GM21529 (cell line): Measurements from ENCODE around the gene RGS12.

Source experiments
- ATAC-seq: cut with Tn5 transposase; IDR thresholded peaks from one replicate; pipeline ENCODE4 v1.9.1; 2021; ENCODE audit not compliant: unreplicated experiment

The RGS12 gene

GRCh38 chr4:3276986-3277385 lies 15.8 kb upstream of the RGS12 start:
- ATAC-seq, result no peak

GRCh38 chr4:3280466-3280865 lies 12.4 kb upstream of the RGS12 start:
- no peak for ATAC-seq

GRCh38 chr4:3283483-3283882 lies 9.3 kb upstream of the RGS12 start:
- no peak for ATAC-seq

DNA sequence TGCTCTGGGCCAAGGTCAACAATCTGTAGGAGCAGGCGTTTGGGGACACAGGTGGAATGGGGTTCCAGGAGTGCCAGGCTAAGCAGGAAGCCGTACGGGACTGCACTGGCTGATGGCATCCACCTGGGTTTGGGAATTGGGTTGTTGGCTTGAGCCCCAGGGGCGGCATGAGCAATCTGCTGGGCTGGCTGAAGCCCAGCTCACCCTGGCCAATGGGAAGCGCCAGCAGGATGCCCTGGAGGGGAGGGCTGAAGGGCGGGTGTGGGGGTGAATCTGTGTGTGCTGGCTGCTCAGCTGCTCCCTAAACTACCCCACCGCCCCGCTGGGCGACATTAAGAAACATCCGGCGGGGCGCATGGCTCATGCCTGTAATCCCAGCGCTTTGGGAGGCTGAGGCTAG lies 8.9 kb upstream of the RGS12 start:
- no peak for ATAC-seq

DNA sequence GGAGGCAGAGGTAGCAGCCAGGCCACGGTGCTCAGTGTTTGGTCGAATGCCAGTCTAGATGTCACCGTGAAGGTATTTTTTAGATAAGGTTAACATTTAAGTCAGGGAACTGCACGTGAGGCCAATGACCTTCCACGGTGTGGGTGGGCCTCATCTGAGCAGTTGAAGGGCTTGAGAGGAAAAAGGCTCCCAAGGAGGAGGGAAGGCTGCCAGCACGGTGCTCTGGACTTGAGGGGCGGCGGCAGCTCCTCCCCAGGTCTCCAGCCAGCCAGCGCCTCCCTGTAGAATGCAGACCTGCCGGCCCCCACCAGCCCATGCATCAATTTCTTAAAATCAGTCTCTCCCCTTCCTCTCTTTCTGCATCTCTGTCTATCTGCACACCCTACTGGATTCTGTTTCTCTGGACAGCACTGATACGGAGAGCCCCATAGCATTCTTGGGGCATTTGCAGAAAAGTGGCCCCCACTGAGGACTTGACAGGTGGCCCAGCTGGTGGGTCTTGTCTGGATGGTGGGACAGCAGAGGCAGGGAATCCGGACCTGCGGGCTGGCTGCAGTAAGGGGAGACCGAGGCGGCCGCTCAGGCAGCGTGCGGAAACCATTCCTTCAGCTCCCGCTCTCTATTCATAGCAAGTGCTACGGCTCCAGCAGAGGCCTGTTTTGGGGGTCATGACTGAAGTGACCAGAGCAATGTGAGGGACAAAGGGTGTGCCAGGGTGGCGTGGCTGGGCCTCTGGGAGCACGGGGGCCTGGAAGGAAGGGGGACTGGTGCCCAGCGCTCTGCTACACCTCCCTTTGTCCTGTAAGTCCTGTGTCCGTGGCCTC lies 7.9 kb upstream of the RGS12 start:
- no peak for ATAC-seq

GRCh38 chr4:3285558-3286334 lies 7.1 kb upstream of the RGS12 start:
- peak; percentile 96 for ATAC-seq

DNA sequence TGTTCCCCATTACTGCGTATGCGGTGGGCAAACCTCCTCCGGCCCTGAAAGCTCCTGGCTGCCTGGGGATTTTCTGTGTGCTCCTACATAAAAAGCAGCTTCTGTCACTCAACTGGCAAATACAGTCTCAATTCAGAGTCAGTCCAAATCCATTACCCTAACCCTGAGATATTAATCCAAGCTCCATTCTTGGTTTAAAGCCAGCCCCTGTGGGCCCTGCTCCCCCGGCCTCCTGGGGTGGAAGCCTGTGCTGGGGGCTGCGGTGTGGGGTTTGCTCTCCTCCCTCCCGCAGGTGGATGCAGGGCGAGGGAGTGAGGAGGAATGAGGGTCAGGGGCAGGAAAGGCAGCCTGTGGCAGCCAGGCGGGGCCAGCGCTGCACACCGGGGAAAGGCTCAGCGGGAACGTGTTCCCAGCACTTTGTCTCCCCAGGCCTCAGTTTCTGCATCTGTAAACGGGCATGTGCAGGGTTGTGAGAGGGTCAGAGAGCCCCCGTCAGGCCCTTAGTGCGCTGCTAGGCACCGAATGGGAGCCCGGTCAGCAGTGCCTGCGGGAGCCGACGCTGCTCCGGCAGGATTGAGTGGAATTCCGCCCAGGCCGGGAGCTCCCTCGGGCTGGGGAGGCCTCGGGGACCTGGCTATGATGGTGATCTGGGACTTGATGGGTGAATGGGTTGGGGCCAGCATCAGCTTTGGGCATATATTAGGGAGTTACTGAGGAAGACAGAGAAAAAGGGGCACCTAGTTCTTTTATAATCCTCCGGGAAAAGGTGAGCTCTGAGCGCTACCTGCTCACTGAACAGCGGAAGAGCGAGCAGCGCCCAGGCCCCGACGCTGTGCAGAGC lies 6.3 kb upstream of the RGS12 start:
- no peak for ATAC-seq

DNA sequence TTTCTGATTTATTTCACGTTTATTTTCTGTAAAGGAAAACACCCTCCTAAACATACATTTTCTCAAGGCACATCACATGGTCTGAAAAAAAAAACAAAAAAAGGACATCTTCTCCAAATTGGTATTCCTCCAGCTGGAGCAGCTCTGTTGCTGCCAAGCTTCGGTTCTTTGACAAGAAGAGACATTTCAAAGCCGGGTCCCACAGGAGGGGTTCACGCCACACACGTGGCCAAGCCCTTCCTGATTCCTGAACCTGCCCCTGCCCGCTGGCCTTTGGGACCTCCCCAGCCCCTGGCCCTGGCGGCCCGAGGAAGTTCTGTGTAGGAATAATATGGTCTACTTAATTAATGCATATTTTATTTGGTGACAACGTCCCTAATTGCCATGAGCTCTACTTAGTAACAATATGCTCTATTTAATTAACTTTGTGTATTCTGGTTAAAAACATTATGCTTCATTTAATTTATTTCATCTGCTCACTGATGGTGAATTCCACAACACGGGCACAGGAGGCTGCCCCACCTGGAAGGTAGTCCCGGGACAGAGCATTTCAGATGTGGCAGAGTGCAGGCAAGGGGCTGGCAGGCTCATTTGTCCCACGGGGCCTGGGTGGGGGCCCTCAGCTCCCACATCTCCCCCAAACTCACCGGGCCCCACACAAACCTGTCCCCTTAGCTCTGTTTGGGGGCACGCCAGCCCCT lies 5.4 kb upstream of the RGS12 start:
- ATAC-seq, result no peak

DNA sequence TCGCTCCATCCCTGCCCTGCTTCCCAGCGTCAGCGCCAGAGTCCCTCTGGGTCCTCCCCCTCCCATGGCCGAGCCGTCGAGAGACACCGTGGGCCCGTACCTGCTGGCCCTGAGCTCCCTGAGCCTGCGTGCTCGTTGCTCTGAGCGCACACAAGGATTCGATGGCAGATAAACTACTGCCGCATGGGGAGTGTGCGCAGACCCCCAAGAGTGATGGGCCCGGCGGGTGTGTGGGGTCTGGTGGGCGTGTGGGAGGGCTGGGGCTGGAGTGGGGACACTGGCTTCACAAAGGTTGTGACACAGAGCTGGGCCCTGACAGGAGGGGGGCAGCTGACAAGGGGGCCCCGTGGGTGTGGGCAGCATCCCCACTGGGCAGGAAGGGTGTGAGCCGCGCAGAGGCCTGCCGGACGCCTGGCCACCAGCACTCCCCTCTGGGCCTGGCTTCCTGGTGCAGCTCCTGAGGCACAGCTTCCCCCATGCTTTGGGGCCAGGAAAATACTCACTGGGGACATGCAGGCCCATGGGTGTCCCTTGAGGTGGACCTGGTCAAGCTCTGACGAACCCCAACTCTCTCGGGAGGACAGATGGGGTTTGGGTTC lies 4.8 kb upstream of the RGS12 start:
- no peak for ATAC-seq

DNA sequence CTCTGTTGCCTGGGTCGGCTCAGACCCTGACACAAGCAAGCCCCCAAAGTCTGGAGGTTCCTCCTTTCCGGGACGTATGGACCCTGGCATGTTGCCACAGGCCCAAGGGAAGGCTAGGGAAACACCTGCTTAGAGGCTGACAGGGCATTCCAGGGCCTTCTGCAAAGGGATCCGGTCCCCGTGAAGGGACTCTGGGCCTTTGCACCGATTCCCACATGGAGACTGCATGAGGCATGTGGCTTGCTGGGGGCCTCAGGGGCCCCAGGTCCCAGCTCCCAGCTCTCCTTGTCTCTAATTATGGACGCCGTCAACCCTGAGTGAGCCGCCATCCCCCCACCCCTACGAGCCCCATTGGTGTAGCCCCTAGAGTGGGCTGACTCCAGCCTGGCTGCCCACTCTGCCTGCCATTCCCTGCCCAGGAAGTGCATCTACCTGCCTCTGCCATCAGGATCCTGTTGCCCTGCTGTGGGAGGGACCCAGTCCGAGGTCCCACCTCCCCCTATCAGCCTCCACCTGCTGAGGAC lies 4.2 kb upstream of the RGS12 start:
- no peak for ATAC-seq

GRCh38 chr4:3290476-3290875 lies 2.3 kb upstream of the RGS12 start:
- ATAC-seq, result no peak

DNA sequence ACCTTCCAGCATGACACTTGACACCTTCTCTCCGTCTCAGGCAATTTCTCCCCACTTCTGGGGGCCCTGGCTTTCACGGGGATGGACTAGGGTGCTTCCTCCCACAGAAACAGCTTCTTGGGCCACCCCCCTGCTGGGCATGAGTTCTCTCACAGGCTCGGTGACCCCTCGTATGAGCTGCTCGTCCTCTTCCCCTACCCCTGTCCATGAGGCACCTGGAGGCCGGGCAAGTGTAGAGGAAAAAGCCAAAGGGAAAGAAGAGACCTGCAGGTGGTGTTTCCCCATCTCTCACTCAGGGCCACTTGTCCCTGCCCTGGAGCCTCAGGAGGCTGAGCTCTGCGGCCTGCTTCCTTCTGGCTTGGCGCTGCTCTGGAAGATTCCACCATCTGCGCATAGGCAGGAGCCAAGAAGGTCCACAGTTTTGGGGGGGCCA lies 1.9 kb upstream of the RGS12 start:
- no peak for ATAC-seq

GRCh38 chr4:3291411-3291968 lies 1.3 kb upstream of the RGS12 start:
- no peak for ATAC-seq

GRCh38 chr4:3291969-3292570 lies 751 bp upstream of the RGS12 start:
- ATAC-seq, result peak; percentile 29

DNA sequence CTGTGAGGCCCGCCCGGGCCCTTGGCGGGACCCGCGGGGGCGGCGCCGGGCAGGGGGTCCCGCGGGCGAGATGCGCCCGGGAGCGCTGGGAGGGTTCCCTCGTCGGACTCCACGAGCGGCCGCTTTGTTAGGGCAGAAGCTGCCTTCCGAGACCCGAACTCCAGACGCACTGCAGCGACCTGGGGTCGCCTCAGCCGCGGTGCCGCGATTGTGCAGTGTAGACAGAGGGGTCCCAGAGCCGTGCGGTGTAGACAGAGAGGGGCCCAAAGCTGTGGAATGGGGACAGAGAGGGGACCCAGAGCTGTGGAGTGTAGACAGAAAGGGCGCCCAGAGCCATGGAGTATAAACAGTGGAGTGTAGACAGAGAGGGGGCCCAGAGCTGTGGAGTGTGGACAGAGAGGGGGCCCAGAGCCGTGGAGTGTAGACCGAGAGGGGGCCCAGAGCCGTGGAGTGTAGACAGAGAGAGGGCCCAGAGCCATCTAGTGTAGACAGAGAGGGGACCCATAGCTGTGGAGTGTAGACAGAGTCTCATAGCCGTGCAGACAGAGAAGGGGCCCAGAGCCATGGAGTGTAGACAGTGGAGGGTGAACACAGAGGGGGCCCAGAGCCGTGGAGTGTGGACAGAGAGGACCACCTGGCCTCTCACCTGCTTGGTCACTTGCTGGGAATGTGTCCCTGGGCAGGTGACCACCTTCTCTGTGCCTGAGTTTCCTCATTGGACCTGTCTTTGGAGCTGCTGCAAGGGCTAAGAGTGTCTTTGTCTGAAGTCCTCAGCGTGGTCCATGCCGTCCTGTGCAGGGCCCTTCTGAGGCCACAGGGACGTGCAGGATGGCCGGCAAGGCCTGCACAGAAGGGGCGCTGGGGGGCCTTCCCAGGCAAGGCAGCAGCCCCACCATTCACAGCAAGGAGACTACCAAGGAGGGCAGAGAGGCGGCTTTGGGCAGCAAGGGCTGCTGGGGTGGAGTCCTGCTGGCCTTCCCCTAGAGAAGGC lies 875 bp downstream of the RGS12 start:
- ATAC-seq, result no peak

- ATAC-seq, result no peak
Measured at GRCh38 chr4:3294401-3295241, 1.8 kb downstream of the RGS12 start.
